NCI-H774 (cell line): ENCODE results near the gene SPINK4.

Source experiments
- DNase-seq: peaks from one replicate; lab custom pipeline; 2025; lab: John Stamatoyannopoulos, UW

Gene SPINK4

GRCh38 chr9:33257276-33257675 is 17.3 kb downstream of the SPINK4 start:
- no peak for DNase-seq

- DNase-seq: no peak
Observed at GRCh38 chr9:33260372-33260771, 20.4 kb downstream of the SPINK4 start.

- DNase-seq: no peak
Observed at GRCh38 chr9:33263131-33264002, 23.4 kb downstream of the SPINK4 start.

- no peak for DNase-seq
Observed at GRCh38 chr9:33264003-33264472, 24.1 kb downstream of the SPINK4 start.

GRCh38 chr9:33264473-33265177 is 24.7 kb downstream of the SPINK4 start, which contains the start of the genes BAG1 and CHMP5:
Gene BAG1 (minus strand): TSS chr9:33264708.
Gene CHMP5 (plus strand): TSS chr9:33265049. CDS start chr9:33265079, 30 bp downstream.
- peak; percentile 97 for DNase-seq

- DNase-seq: no peak
Observed at GRCh38 chr9:33265211-33265865, 25.4 kb downstream of the SPINK4 start.

GRCh38 chr9:33267151-33267767 is 27.3 kb downstream of the SPINK4 start:
- DNase-seq: no peak

- DNase-seq: no peak
Observed at GRCh38 chr9:33270146-33270545, 30.2 kb downstream of the SPINK4 start.

GRCh38 chr9:33272061-33272460 is 32.1 kb downstream of the SPINK4 start:
- no peak for DNase-seq

- DNase-seq: no peak
Observed at GRCh38 chr9:33273266-33273971, 33.5 kb downstream of the SPINK4 start.

GRCh38 chr9:33273972-33274328 is 34.0 kb downstream of the SPINK4 start:
- DNase-seq: no peak

- DNase-seq: no peak
Observed at GRCh38 chr9:33277484-33277883, 37.5 kb downstream of the SPINK4 start.

GRCh38 chr9:33285502-33285901 is 45.5 kb downstream of the SPINK4 start:
- DNase-seq: no peak

GRCh38 chr9:33287087-33287490 is 47.1 kb downstream of the SPINK4 start:
- DNase-seq: peak; percentile 67

- no peak for DNase-seq
Observed at GRCh38 chr9:33288235-33288634, 48.3 kb downstream of the SPINK4 start.

GRCh38 chr9:33288828-33289483 is 49.0 kb downstream of the SPINK4 start:
- DNase-seq: no peak

GRCh38 chr9:33289496-33289895 is 49.5 kb downstream of the SPINK4 start:
- DNase-seq: no peak

- DNase-seq: no peak
Observed at GRCh38 chr9:33289936-33290246, 49.9 kb downstream of the SPINK4 start.

GRCh38 chr9:33290247-33291030 is 50.5 kb downstream of the SPINK4 start, which contains the start of gene NFX1:
Gene NFX1 (plus strand): TSS chr9:33290516. CDS start chr9:33290573, 57 bp downstream.
- peak; percentile 95 for DNase-seq

- DNase-seq: no peak
Observed at GRCh38 chr9:33291031-33291397, 51.0 kb downstream of the SPINK4 start.
